ENCODE measurements around the gene CFAP100.

GRCh38 chr3:126399351-126399735, 4.6 kb downstream of the CFAP100 start:
- TF ChIP-seq POLR2AphosphoS5 (IDR thresholded peaks at IDR 0.05; ENCODE audit: low read depth, low read length): no peak
- no peak for TF ChIP-seq REST (IDR thresholded peaks at IDR 0.05; ENCODE audit: insufficient read depth in 1 of 2, low read depth in 2 of 2, low read length in 2 of 2)
- TF ChIP-seq TAF1 (IDR thresholded peaks at IDR 0.05; ENCODE audit: borderline replicate concordance, insufficient read depth, low read length): no peak
- TF ChIP-seq SIN3A (IDR thresholded peaks at IDR 0.05; ENCODE audit: borderline replicate concordance, insufficient read depth, low read length): no peak
- no peak for TF ChIP-seq FOXP2 (optimal IDR thresholded peaks at IDR 0.05; ENCODE audit: borderline replicate concordance, extremely low read depth, extremely low read length, insufficient read depth)
